SHP77 (cell line): ENCODE data around the gene SLC7A10.

Experiments used
- DNase-seq, 2 experiments: peaks; one replicate each; lab custom pipeline; 2025; lab: John Stamatoyannopoulos, UW

Gene SLC7A10

DNA sequence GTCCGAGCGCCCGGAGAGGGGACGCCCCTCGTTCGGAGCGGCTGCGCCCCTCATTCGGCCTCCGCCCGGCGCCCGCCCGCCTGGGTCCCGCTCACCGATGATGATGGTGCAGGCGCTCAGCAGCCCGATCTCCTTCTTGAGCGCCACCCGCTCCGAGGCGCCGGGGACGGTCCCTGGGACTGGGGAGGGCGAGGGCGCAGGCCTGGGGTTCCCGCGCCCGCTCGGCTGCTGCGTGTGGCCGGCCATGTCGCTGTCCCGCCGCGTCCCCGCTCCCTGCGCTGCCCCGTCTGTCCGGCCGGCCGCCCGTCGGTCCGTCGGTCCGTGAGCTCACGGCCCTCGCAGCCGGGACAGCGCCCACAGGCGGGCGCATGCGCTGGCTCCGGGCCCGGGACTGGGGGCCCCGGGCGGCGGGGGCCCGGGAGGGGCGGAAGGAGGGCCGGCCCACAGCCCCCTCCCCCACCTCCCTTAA, at the start of gene SLC7A10:
TSS of gene SLC7A10 (minus strand) at position 393 of the 469 bp plus-strand sequence. CDS start at position 246, 147 bp downstream.
- DNase-seq: no peak

DNA sequence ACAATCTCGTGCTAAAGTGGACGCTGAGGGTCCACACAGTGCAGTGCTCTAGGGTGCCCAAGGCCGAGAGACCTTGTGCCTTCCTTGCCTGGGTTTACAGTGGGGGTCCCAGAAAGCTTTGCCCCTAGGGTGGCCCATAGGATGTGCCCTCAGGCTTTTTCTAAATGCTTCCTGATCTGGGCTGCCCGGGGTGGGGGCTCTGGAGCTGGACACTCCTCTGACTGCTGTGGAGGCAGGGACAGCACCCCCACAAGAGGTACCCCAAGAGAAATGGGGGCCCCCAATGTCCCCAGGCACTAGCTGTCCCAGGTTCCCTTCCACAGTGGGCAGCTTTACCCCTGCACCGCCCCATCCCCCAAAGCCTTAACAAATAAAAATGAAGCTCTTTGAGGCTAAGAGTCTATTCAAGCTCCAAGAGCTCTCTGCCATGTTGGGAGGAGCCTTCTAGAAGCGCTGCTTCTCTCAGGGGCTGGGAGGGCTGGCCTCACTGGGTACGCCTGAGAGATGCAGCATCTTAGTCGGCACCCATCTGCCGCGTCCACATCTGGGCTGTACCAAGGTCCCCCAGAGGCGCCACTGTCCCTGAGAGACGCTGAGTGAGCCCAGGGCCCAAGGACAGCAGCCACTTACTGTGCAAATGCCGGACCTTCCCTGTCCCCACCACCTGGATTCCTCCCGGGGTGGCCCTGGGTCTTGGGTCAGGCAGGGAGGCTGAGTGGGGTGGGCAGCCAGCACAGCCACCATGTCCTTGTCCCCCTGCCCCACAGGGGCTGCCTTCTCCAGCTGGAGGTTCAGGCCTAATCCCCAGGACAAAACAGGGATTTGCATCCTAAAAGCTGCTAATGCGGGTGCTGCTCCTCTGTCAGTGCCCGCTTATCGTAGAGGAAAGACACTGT, 49.3 kb upstream of the SLC7A10 start:
- DNase-seq: no peak

- DNase-seq: no peak
Observed at GRCh38 chr19:33273881-33274662, 48.4 kb upstream of the SLC7A10 start.

DNA sequence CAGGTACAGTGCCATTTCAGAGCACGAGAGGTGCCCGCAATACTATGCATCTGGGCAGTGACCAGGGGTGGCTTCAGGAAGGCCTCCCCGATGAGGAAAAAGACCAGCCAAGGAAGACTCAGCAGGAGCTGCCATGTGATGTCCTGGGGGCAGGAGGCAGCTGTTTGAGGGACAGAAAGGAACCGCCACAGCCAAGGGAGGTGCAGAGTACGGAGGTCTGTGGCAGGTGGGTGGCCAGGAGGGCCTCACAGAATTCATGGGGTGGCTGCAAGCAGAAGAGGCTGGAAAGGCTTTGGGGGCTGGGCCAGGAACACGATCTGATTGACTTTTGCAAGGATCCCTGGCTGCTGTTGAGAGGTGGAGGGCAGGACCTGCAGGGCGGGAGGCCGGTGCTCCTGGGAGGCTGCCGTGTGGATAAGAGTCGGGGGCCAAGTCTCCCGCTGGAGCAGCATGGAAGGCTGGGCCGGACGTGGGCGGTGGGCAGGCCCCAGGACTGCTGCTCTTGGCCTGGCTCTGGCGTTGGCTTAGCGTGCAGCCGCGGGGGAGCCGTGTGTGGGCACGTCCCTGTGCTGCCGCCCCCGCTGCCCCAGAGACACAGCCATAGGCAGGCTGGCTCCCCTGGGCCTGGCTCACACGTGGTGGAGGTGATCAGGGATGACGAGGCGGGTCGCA, 47.6 kb upstream of the SLC7A10 start:
- no peak for DNase-seq

- no peak for DNase-seq
Observed at GRCh38 chr19:33271246-33272021, 45.8 kb upstream of the SLC7A10 start.

DNA sequence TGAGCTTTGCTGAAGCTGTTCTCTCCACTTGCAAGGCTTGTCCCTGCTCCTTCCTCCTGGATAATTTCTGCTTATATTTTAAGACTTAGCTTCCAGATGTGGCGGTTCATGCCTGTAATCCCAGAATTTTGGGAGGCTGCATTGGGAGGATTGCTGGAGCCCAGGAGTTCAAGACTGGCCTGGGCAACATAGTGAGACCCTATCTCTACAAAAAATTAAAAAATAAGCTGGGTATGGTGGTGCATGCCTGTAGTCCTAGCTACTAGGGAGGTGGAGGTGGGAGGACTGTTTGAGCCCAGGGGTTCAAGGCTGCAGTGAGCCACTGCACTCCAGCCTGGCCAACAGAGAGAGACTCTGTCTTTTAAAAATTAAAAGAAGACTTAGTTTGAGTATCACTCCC, 45.1 kb upstream of the SLC7A10 start:
- DNase-seq: no peak

DNA sequence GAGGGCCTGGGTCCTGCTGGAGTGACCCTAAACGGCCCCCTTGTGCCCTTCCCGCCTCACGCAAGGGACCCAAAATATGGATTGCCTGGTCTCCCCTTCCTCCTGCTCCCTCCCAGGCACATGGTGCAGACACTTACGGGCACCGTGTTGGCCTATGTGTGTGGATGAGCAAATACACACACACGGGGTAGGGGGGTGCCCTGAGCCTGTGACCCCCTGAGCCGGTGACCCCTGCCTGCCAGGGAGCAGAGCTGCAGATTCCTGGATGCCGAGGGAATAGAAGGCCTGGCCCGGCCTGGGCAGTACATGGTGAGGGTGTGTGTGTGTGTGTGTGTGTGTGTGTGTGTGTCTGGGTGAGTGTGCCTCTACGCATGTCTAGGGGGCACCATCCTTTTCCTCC, 43.4 kb upstream of the SLC7A10 start:
- DNase-seq: no peak

- DNase-seq: no peak
Observed at GRCh38 chr19:33268162-33268991, 42.7 kb upstream of the SLC7A10 start.

GRCh38 chr19:33267706-33268105, 42.1 kb upstream of the SLC7A10 start:
- DNase-seq: no peak

- DNase-seq: no peak
Observed at GRCh38 chr19:33266974-33267484, 41.4 kb upstream of the SLC7A10 start.

GRCh38 chr19:33264881-33265445, 39.3 kb upstream of the SLC7A10 start:
- no peak for DNase-seq

DNA sequence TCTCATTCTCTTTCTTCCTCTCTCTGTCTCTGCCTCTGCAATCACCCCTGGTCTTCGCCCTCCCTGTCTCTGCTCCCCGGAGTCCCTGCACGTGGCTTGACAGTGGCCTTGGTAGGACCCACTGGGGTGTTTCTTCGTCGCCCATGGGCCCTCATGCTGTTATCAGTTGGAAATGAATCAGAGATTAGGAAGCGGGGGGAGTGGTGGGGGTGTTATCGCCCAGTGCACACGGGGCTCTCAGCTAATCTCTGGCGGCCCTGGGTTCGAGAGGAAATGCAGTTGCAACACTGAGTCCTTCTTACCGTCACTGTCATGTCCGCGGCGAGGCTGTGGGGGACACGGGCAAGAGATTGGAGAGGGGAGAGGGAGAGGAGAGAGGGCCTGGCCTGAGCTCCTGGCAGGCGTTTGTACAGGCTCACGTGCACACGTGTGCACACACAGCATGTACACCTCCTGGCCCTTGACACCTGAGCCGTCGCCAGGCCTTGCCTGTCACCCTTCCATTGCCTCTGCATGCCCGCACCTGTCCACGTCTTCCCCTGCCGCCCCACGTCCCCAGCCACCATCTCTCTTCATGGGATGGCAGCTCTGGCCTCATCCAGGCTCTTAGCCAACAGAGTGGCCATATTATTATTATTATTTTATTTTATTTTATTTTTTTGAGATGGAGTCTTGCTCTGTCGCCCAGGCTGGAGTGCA, 37.8 kb upstream of the SLC7A10 start:
- DNase-seq: no peak

DNA sequence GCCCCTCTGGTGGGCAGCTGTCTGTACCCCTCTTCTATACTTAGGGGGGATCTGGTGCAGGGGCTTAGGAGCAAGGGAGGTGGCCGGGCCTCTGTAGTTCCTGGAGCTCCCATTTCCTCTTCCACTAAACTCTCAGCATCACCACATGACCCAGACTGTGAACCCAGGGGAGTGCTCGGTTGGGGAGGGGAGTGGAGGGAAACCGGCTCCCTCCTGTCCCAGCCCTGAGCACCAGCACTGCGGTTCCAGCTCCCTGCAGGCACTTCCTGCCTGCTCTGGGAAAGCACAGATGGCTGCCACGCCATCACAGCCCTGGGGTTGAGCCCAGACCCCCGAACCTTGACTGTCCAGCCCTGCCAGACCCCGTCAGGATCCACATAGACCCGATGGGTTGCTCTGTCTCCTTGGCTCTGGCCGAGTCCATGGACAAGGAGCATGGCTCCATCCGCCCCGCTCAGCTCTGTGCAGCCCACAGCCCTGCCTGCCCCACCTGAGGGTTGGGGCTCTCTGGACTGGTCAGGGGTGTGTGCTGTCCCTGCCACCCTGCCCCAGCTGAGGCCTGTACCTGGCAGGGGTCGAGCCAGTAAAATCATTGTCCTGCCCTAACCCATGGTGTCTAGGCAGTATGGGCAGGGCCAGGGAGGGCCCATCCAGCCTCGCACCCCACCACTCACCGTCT, 36.0 kb upstream of the SLC7A10 start:
- DNase-seq: no peak

GRCh38 chr19:33260628-33261418, 35.2 kb upstream of the SLC7A10 start:
- DNase-seq: no peak

DNA sequence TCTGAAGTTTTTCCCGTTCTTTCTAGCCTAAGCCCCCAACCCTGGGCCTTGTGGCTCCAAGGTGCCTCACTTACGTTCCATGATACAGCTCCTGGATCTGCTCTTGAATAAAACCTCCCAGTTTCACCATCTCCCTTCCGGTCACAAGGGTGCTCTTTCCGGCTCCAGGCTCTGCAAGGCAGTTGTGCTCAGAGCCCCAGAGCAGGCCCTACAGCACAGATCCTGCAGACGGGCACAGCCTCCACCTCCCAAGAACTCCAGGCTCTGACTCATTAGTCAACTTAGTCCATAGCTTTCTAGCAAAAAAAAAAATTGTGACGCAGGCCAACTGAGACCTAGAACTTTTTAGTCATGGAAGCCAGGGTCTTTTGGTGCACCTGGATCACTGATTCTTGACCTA, 33.9 kb upstream of the SLC7A10 start:
- DNase-seq: no peak

- DNase-seq: no peak
Observed at GRCh38 chr19:33257828-33258227, 32.2 kb upstream of the SLC7A10 start.

GRCh38 chr19:33256261-33256660, 30.6 kb upstream of the SLC7A10 start:
- no peak for DNase-seq

DNA sequence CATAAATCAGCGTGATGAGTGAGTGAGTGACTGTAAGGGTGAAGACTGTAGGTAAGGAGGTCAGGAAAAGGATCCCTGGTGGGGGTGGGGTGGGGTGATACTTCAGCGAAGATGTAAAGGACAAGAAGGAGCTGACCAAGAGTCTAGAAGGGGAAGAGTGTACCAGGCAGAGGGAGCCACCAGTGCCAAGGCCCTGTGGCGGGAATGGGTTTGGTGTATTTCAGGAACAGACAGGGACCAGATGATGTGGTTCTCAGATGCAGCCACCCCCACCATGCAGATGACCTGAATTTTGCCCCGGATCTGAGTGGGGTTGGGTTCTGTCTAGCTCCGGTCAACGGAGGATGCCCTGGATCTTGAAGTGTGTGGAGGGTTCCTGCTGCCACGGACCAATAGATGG, 30.1 kb upstream of the SLC7A10 start:
- DNase-seq: no peak
